Measurements from ENCODE around the gene RFK. TPM values are rescaled to one million over a fixed set of nuclear protein-coding genes. Genes with fewer than 3 reads are reported as not detected.
A peak's percentile ranks its signal among the peaks of the same experiment; 100 is the strongest.

The RFK gene
- total RNA-seq, 1 experiment from 2014 or later = 33.2 TPM

DNA sequence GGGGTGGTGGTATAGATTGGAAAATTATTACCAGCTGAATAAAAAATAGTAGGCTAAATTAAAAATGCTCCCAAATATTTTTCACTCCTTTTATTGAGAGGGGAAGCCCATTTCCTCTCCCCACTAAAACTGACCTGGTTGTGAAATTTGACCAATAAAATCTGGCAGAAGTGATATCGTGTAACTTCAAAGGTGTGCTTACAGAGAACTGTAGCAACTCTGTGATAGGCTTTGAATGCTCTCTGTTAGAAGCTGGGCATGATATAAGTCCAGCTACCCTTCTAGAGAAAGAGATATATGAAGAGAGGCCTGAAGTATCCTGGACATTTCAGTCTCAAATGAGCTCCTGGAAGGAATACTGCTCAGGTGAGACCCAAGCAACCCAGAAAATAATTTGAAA lies 10.2 kb upstream of the RFK start:
- Histone ChIP-seq H3K27ac (ENCODE audit: low read length) (no peak overlapping the region), H3K27me3 (ENCODE audit: control insufficient read depth, insufficient read depth, low read length) (no peaks in the 10 kb centered on the region), H3K36me3 (ENCODE audit: control insufficient read depth, insufficient read depth, low read length) (no peaks in the 10 kb centered on the region), H3K9me3 (ENCODE audit: control insufficient read depth, insufficient read depth, low read depth, low read length) (no peaks in the 10 kb centered on the region), H3K4me3 (ENCODE audit: low read depth in 2 of 2, low read length in 2 of 2) (no peak overlapping the region), H3K4me1 (ENCODE audit: control insufficient read depth, insufficient read depth, low read length) (no peaks in the 10 kb centered on the region)
- no peak for ATAC-seq
- in situ Hi-C loops (cut with HindIII; ENCODE audit: low pct_unique_long_range_greater_than_20kb, low sequenced_read_pairs) (no loop called here), intact Hi-C loops (cut with micrococcal nuclease; ENCODE audit: unreplicated experiment) (no loop called here)
- CTCF ChIA-PET = no interaction called here
- TF ChIP-seq POLR2AphosphoS5 (IDR thresholded peaks at IDR 0.05; ENCODE audit: low read depth, low read length) (no peak), SIN3A (IDR thresholded peaks at IDR 0.05; ENCODE audit: borderline replicate concordance, insufficient read depth, low read depth, low read length) (no peak), TCF7L2 (IDR thresholded peaks at IDR 0.05; ENCODE audit: low read depth, low read length) (no peak)
- TF ChIP-seq, protein P1, sequence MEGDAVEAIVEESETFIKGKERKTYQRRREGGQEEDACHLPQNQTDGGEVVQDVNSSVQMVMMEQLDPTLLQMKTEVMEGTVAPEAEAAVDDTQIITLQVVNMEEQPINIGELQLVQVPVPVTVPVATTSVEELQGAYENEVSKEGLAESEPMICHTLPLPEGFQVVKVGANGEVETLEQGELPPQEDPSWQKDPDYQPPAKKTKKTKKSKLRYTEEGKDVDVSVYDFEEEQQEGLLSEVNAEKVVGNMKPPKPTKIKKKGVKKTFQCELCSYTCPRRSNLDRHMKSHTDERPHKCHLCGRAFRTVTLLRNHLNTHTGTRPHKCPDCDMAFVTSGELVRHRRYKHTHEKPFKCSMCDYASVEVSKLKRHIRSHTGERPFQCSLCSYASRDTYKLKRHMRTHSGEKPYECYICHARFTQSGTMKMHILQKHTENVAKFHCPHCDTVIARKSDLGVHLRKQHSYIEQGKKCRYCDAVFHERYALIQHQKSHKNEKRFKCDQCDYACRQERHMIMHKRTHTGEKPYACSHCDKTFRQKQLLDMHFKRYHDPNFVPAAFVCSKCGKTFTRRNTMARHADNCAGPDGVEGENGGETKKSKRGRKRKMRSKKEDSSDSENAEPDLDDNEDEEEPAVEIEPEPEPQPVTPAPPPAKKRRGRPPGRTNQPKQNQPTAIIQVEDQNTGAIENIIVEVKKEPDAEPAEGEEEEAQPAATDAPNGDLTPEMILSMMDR (IDR thresholded peaks at IDR 0.05) = no peak
- TF ChIP-seq, protein P2, sequence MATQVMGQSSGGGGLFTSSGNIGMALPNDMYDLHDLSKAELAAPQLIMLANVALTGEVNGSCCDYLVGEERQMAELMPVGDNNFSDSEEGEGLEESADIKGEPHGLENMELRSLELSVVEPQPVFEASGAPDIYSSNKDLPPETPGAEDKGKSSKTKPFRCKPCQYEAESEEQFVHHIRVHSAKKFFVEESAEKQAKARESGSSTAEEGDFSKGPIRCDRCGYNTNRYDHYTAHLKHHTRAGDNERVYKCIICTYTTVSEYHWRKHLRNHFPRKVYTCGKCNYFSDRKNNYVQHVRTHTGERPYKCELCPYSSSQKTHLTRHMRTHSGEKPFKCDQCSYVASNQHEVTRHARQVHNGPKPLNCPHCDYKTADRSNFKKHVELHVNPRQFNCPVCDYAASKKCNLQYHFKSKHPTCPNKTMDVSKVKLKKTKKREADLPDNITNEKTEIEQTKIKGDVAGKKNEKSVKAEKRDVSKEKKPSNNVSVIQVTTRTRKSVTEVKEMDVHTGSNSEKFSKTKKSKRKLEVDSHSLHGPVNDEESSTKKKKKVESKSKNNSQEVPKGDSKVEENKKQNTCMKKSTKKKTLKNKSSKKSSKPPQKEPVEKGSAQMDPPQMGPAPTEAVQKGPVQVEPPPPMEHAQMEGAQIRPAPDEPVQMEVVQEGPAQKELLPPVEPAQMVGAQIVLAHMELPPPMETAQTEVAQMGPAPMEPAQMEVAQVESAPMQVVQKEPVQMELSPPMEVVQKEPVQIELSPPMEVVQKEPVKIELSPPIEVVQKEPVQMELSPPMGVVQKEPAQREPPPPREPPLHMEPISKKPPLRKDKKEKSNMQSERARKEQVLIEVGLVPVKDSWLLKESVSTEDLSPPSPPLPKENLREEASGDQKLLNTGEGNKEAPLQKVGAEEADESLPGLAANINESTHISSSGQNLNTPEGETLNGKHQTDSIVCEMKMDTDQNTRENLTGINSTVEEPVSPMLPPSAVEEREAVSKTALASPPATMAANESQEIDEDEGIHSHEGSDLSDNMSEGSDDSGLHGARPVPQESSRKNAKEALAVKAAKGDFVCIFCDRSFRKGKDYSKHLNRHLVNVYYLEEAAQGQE (IDR thresholded peaks at IDR 0.05; ENCODE audit: insufficient read depth in 1 of 2, low read depth in 2 of 2, low read length in 1 of 2) = no peak
- no peak for DNase-seq (ENCODE audit: low read depth, low spot score)
- POLR2A ChIA-PET = no interaction called here
- BruUV-seq (replicated peaks) = no TSS peak

DNA sequence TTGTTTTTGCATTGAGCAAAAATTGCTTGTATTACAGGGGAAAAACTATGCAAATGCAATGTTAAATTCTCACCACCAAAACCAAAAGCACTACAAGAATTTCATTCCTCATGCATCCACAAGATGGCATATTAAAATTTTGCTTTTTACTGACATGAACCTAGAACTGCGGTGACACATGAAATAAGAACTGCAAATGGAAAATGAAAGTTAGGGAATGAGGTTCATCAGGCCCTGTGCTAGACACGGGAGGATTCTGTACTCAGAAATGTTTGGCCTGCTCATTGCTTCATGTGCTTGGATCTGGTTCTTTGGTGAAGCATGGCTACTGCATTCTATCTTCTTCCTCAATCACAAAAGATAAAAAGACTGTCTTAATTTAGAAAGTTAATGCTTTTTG lies 9.1 kb upstream of the RFK start:
- ATAC-seq = peak; percentile 48; the same call in 1 of the 2 replicates
- TF ChIP-seq, protein P2 (IDR thresholded peaks at IDR 0.05; ENCODE audit: insufficient read depth in 1 of 2, low read depth in 2 of 2, low read length in 1 of 2) = no peak
- TF ChIP-seq SIN3A (IDR thresholded peaks at IDR 0.05; ENCODE audit: borderline replicate concordance, insufficient read depth, low read depth, low read length) = no peak
- TF ChIP-seq, protein P1 (IDR thresholded peaks at IDR 0.05) = peak; percentile 50
- no peaks in the 10 kb centered on the region for H3K36me3 ChIP-seq (ENCODE audit: control insufficient read depth, insufficient read depth, low read length)
- BruUV-seq (replicated peaks) = no TSS peak
- no peaks in the 10 kb centered on the region for H3K4me1 ChIP-seq (ENCODE audit: control insufficient read depth, insufficient read depth, low read length)
- no peaks in the 10 kb centered on the region for H3K27me3 ChIP-seq (ENCODE audit: control insufficient read depth, insufficient read depth, low read length)
- H3K4me3 ChIP-seq (ENCODE audit: low read depth in 2 of 2, low read length in 2 of 2) = no peak overlapping the region
- in situ Hi-C loops (cut with HindIII; ENCODE audit: low pct_unique_long_range_greater_than_20kb, low sequenced_read_pairs) (no loop called here), intact Hi-C loops (cut with micrococcal nuclease; ENCODE audit: unreplicated experiment) (no loop called here)
- H3K9me3 ChIP-seq (ENCODE audit: control insufficient read depth, insufficient read depth, low read depth, low read length) = no peaks in the 10 kb centered on the region
- DNase-seq (ENCODE audit: low read depth, low spot score) = no peak
- no peak overlapping the region for H3K27ac ChIP-seq (ENCODE audit: low read length)
- ChIA-PET CTCF (no interaction called here), POLR2A (no interaction called here)
